HepG2 (cell line): Measurements from ENCODE around the gene ACAP1.

ENCODE experiments used
- IRF2 ChIP-seq: IDR thresholded peaks from 2 replicates; pipeline ENCODE4 v1.6.1; 2018; ENCODE audit warnings: missing genetic modification reagents, missing compliant biosample characterization
- KDM5A ChIP-seq: fragments of 200-600 bp; sonication (generic); IDR thresholded peaks from 2 replicates; pipeline ENCODE4 v1.7.0; 2018; ENCODE audit warnings: antibody characterized with exemption, mild to moderate bottlenecking, low read length, borderline replicate concordance
- MBNL3 ChIP-seq: fragments of 250-450 bp; sonication (Bioruptor Pico); conservative IDR thresholded peaks from 2 replicates; pipeline ENCODE4 v1.8.0; 2022; ENCODE audit warnings: mild to moderate bottlenecking, inconsistent platforms
- NR2C2 ChIP-seq: sonication (generic); formaldehyde crosslinking; IDR thresholded peaks from 2 replicates; pipeline ENCODE4 v1.4.0; 2020; ENCODE audit warnings: missing genetic modification reagents, mild to moderate bottlenecking, moderate library complexity, borderline replicate concordance
- NR3C1 ChIP-seq: sonication (generic); formaldehyde crosslinking; IDR thresholded peaks from 2 replicates; pipeline ENCODE4 v1.4.0; 2020; ENCODE audit warnings: missing genetic modification reagents
- RCOR2 ChIP-seq: IDR thresholded peaks from 2 replicates; pipeline ENCODE4 v1.6.1; 2016; ENCODE audit warnings: missing biosample characterization, missing genetic modification reagents
- TBP ChIP-seq: sonication (generic); formaldehyde crosslinking; IDR thresholded peaks from 2 replicates; pipeline ENCODE4 v1.5.0; 2020; ENCODE audit warnings: missing genetic modification reagents
- YY1 ChIP-seq: IDR thresholded peaks from 2 replicates; pipeline ENCODE4 v1.6.1; 2011; ENCODE audit warnings: low read length, low read depth, moderate library complexity, mild to moderate bottlenecking; ENCODE audit not compliant: insufficient read depth, insufficient replicate concordance
- ZFX ChIP-seq: sonication (generic); formaldehyde crosslinking; IDR thresholded peaks from 2 replicates; pipeline ENCODE4 v1.4.0; 2020; ENCODE audit warnings: mild to moderate bottlenecking, low read depth, missing genetic modification reagents, moderate library complexity
- ZNF30 ChIP-seq: sonication (generic); formaldehyde crosslinking; IDR thresholded peaks from 2 replicates; pipeline ENCODE4 v1.5.0; 2020; ENCODE audit warnings: mild to moderate bottlenecking, missing genetic modification reagents
- ZNF652 ChIP-seq: IDR thresholded peaks from 2 replicates; pipeline ENCODE4 v1.6.1; 2016; ENCODE audit warnings: low read depth, borderline replicate concordance
- TF ChIP-seq, protein P1 (sequence below): sonication (generic); formaldehyde crosslinking; IDR thresholded peaks from 2 replicates; pipeline ENCODE4 v1.5.0; 2020; ENCODE audit warnings: mild to moderate bottlenecking, missing genetic modification reagents, moderate library complexity
- TF ChIP-seq, protein P2 (sequence below): sonication (generic); formaldehyde crosslinking; conservative IDR thresholded peaks from 2 replicates; pipeline ENCODE4 v1.4.0; 2020; ENCODE audit warnings: missing genetic modification reagents

DNA sequence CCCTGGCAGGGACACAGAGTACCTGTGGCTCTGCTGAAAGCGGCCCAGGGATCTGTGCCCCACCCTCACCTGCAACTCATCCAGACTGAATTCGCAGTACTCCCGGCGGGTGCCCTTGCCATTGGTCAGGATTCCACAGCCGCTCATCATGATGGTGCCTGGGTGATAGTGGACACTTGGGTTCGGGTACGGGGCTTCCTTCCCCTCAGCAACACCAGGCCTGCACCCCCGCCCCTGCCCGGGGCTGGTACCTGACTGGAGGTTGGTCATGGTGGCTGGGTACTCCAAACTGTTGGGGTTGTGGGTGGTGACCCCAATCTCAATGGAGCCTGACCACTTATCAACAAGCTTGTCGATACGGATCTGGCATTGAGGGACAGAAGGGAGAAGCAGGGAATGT, 10.1 kb upstream of the ACAP1 start:
- TF ChIP-seq TBP (CRISPR knock-in tag) (no peak), ZNF30 (CRISPR knock-in tag) (no peak), RCOR2 (CRISPR knock-in tag) (no peak), ZFX (CRISPR knock-in tag) (no peak), ZNF652 (CRISPR knock-in tag) (no peak), MBNL3 (CRISPR knock-in tag) (no peak), NR3C1 (CRISPR knock-in tag) (no peak), KDM5A (no peak), YY1 (no peak), IRF2 (CRISPR knock-in tag) (no peak), NR2C2 (no peak)
- TF ChIP-seq, protein P1, sequence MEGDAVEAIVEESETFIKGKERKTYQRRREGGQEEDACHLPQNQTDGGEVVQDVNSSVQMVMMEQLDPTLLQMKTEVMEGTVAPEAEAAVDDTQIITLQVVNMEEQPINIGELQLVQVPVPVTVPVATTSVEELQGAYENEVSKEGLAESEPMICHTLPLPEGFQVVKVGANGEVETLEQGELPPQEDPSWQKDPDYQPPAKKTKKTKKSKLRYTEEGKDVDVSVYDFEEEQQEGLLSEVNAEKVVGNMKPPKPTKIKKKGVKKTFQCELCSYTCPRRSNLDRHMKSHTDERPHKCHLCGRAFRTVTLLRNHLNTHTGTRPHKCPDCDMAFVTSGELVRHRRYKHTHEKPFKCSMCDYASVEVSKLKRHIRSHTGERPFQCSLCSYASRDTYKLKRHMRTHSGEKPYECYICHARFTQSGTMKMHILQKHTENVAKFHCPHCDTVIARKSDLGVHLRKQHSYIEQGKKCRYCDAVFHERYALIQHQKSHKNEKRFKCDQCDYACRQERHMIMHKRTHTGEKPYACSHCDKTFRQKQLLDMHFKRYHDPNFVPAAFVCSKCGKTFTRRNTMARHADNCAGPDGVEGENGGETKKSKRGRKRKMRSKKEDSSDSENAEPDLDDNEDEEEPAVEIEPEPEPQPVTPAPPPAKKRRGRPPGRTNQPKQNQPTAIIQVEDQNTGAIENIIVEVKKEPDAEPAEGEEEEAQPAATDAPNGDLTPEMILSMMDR (CRISPR knock-in tag): no peak
- TF ChIP-seq, protein P2, sequence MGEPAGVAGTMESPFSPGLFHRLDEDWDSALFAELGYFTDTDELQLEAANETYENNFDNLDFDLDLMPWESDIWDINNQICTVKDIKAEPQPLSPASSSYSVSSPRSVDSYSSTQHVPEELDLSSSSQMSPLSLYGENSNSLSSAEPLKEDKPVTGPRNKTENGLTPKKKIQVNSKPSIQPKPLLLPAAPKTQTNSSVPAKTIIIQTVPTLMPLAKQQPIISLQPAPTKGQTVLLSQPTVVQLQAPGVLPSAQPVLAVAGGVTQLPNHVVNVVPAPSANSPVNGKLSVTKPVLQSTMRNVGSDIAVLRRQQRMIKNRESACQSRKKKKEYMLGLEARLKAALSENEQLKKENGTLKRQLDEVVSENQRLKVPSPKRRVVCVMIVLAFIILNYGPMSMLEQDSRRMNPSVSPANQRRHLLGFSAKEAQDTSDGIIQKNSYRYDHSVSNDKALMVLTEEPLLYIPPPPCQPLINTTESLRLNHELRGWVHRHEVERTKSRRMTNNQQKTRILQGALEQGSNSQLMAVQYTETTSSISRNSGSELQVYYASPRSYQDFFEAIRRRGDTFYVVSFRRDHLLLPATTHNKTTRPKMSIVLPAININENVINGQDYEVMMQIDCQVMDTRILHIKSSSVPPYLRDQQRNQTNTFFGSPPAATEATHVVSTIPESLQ (CRISPR knock-in tag): no peak
